GM21360 (cell line): Measurements from ENCODE around the gene PYHIN1.
A peak's percentile ranks its signal among the peaks of the same experiment; 100 is the strongest.

Experiments used
- ATAC-seq: cut with Tn5 transposase; IDR thresholded peaks from one replicate; pipeline ENCODE4 v1.9.1; 2021; ENCODE audit warnings: mild to moderate bottlenecking, moderate library complexity; ENCODE audit not compliant: unreplicated experiment

The PYHIN1 gene

GRCh38 chr1:158931055-158931737, at the start of gene PYHIN1:
PYHIN1 (plus strand) TSS chr1:158931552; CDS start chr1:158936911, 5,359 bp downstream.
- ATAC-seq = no peak

- no peak for ATAC-seq
These were observed 37.7 kb upstream of the PYHIN1 start for GRCh38 chr1:158893654-158894053.

DNA sequence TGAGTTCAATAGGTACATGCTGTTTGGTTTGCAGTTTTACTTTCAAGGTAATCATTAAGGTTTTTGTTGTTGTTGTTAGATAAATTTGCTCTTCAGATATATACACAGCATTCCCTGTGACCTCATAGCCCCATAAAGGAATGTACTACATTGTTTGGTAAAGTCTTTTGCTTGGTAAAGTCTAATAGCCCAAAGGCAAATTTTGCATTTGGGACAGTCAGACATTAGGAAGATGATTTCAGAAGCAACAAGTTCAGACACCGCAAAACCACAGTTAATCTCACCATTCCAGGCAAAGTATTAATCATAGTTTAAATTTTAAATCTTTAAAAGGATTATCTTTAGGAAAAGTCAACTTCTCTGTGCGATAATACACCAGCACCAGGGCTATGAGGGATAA, 32.6 kb upstream of the PYHIN1 start:
- ATAC-seq = no peak

DNA sequence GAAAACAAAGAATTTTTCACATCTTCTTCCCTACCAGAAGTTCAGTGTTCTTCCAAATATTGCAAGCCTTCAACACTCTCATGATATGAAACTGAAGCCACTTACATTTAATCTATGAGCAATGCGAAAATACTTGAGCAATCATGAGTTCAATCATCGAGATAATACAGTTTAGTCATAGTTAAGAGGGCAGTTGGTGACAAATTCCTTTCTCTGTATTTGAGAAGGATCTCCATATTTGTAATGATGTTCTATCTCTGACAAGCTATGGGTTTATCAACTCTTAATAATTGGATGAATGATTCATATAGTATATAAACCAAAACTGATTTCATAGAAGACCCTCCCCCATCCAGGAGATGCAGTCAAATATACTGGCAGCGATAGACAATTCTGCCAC, 29.7 kb upstream of the PYHIN1 start:
- no peak for ATAC-seq

- no peak for ATAC-seq
These were observed 15.3 kb upstream of the PYHIN1 start for GRCh38 chr1:158916085-158916484.

DNA sequence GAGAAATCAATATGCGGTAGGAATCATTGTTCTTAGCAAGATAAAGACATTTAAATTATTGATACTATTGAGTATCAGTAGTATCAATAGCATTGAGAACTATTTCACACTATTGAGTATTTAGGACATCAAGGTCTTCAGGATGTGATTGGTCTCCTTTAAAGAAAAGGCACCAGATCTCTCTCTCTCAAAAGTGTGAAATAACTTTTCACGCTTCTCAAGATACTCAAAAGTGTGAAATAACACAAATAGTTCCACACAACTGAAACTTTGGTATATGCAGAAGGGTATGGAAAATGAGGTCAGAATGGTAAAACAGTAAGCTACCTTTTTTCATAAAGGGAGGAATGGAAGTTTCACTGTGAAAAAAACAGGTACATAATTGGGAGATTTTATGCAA, 6.7 kb upstream of the PYHIN1 start:
- ATAC-seq = no peak

GRCh38 chr1:158930504-158930903, 848 bp upstream of the PYHIN1 start:
- no peak for ATAC-seq

DNA sequence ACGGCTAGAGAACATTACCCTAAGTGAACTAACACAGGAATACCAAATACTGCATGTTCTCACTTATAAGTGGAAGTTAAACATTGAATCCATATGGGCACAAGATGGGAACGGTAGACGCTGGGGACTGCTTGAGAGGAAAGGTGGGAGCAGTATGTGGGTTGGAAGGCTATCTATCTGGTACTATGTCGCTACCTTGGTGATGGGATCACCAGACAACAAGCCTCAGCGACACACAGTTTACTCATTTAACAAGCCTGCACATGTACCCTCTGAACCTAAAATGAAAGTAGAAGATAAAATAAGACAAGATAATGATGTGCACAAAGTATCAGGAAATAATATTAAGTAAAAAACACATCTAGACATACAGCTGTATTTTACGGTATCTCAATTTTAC, 819 bp downstream of the PYHIN1 start:
- no peak for ATAC-seq

DNA sequence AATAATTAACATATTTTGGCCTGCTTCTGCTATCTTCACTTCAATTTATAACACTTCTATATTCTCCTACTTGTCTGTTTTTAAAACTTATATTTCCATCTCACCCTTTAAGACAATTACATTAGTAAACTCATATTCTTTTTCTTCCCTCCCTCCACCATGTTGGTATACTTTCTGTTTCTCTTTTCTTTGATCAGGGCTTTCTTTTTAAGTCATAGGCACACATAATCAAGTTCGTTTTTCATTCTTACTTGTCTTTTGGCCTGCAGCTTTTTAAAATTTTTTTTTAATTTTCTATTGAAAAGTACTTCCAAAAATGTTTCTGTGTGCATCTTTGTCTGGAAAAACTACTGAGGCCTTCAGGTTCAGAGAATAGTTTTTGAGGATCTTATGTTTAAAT, 2.3 kb downstream of the PYHIN1 start:
- ATAC-seq = peak; percentile 63

DNA sequence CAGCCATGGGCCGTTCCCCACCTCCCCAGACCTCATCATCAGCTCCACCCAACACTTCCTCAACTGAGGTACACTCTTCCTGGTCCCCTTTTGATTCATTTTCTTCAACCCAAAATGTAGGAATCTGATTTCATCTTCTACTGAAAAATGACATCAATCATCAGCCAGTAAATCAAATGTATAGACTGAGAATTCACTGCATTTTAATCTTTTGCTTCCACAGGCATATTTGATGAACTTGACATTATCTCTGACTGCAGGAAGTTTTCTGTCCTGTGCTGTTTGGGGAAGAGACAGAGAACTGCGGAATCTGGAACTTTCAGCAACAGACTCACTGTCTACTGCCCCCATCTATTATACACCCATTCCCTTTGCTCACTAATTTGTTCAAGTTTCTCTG, 7.8 kb downstream of the PYHIN1 start:
- ATAC-seq = no peak

DNA sequence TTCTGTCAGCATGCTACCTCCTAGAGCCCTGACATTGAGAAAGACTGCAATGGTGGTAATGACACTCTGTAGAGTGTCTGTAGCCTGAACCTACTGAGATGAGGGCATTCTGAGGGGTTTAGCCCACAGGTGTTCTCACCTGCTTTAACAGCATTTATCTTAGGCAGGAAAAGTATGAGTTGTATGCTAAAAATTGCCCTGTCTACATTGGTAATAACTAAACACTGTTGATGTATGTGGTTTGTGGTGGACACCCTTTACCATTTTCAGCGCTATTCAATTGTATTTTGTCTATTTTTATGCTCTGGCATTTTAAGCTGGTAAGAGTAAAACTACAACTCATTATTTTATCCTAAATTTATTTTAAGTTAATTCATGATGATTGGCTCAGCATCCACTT, 10.0 kb downstream of the PYHIN1 start:
- no peak for ATAC-seq

DNA sequence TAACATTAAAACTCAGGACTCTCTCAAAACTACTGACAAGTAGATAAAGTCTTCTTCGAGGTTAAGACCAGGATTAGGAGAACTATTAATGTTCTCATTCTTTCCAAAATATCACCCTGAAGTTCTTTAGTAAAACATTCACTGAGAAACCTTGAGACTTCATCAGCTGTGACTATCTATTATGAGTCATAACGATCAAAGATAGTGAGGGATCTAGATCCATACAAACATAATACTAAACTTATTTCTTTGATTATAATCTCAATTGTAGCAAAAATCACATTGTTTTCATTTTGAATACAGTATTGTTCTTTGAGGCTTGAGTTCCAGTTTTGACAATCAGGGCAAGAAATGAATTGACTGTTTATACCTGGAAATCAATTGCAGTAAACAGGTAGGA, 11.1 kb downstream of the PYHIN1 start:
- no peak for ATAC-seq

DNA sequence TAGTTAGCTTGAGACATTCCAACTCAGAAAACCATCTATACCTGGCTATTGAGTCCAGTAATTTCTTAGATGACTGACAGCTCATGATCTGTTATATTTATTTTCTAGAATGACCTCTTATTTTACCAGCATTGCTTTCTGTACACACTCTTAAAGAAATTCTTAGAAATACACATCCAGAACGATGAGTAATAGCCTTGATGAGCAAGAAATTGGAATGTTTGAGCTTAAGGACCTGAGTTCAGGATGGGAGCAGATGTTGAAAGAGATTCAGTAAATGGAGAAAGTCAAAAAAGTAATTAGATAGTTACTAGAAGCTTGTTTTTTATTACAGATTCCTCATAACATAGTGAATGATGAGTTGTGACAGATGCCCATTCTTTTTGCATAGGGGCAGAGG, 11.7 kb downstream of the PYHIN1 start:
- ATAC-seq = no peak

GRCh38 chr1:158945061-158945460, 13.7 kb downstream of the PYHIN1 start:
- no peak for ATAC-seq

DNA sequence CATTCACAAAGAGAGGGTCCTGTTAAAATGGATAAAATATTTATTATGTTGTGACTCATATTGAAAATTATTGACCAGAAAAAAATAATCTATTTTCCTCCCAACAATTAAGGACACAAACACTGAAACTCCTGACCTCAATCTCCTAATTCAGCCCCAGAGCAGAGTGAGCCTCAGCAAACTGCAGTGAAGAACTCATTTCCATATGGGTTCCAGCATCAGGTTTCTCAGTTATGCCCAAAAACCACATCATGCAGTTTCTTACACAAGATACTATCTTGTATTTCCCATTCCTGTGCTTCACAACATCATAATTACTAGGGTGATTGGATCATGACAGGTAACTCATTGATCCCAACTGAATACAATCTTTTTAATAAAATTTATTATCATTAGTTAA, 15.4 kb downstream of the PYHIN1 start:
- ATAC-seq = no peak

- ATAC-seq = peak; percentile 60
These were observed 20.6 kb downstream of the PYHIN1 start for GRCh38 chr1:158951956-158952355.

DNA sequence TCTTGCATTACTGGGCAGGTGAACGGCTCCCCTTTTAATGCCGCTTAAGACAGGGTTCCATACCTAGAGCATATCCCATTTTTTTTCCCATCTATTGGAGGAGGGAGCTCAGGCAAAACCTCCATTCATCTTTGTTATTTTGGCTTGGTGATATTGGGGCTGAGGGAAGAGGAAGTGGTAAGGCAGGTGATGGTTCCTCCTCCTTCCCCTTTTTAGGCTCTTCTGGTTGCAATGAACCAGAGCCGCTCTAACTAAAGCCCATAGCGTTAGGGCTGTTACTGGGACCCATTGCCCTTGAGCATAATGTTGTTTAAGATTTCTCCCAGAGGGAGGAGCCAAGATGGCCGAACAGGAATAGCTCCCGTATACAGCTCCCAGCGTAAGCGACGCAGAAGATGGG, 21.1 kb downstream of the PYHIN1 start:
- ATAC-seq = no peak

DNA sequence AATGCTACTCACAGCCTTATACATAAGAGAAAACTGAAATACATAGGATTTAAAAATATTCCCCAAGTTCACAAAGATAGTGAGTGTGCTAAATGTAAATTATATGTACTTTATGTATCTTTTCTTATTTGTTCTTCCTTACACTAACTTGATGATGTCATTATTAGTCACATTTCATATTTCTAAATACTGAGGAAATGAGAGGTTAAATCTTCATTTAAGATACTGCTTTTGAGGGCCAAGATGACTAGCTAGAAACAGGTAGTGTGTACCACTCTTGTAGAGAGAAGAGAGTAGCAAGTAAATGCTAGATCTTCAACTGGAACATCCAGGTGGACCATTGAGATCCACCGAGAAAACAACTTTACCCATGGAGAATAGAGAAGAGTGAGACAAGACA, 29.8 kb downstream of the PYHIN1 start:
- ATAC-seq = no peak

GRCh38 chr1:158962983-158963382, 31.6 kb downstream of the PYHIN1 start:
- no peak for ATAC-seq

DNA sequence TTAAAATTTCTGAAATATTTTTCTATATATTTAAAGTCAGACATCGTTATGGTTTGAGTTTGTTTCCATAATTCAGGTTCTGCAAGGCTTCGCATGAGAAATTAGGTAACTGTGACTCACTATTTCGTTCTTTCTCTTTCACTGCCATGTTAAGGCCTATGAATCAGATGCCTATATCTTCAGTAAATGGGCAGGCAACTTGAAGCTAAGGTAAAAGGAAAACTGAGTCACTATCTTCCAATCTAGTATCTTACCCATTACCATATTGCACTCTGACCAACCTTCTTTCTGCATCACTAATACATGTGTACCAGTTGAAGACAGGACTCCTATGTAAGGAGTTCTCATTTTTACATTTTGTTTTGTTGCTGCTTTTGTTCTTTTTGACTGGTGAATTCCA, 37.8 kb downstream of the PYHIN1 start:
- ATAC-seq = no peak

GRCh38 chr1:158969855-158970254, 38.5 kb downstream of the PYHIN1 start:
- no peak for ATAC-seq

DNA sequence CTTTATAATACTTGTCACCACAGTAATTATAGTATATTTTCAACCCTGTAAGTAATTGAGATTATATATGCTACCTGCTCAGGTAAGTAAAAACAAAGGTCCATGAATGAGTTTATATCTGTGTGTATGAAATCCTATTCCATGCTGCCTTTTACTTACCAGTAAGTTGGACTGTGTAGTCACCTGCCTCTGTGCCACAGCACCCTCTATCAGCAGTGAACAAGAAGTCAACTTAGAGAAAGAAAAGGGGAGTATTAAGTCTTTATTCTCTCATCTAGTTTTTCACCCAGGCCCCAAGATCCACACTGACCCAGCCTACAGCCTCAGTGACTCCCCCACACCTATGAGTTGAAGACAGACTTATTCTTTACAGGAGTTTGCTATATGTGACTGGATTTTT, 41.5 kb downstream of the PYHIN1 start:
- ATAC-seq = no peak

DNA sequence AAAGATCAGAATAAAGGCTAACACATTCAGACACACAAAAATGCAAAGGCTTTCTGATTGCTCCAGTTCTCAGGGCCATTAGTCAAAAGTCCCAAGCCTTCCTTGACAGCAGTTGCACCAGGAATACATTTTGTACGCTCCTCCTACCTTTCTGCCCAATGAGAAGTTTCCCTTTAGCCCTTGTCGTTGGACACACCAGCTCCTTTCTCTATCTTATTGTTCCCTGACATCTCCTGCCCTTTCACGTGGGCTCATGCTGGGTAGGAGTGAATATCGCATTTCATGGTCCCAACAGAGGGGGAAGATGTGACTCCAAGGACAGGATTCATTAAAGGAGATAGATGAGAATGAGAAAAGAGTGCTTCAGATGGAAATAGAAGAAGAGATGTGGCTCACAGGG, 44.9 kb downstream of the PYHIN1 start:
- ATAC-seq = no peak
